CD4-positive, alpha-beta T cell treated with Interleukin-4 for 1 hour (primary cell): ENCODE measurements around the gene CPED1.
A peak's percentile ranks its signal among the peaks of the same experiment; 100 is the strongest.
"Not testable (repeated sequence)": the region's sequence is repeated elsewhere in the genome, so short reads cannot be mapped to it uniquely, and the experiment has no call there.

Source experiments
- DNase-seq, 2 donors: peaks; one replicate each; pipeline ENCODE4 v3.0.0-alpha.2; 2020 to 2022

CPED1 gene

DNA sequence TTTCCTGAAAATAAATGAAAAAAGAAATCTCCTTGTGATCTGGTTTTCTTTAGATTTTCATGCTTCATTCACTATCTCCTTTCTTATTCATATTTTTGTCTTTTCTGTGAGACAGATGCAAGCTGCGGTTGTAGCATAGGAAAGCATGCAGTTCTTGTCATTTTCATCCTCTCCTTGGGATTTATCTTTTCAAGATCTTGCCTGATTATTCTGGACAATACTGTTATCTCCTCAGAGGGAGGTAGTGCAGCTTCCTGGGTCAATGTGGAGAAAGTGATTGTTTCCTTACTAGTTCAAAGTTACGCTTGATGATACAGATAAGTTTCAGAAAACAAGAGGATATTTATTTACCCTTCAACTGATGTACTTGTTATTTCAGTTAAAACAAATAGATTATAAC, 114.6 kb downstream of the CPED1 start:
- DNase-seq, result no peak

- DNase-seq, result no peak
Observed at GRCh38 chr7:121103579-121103978, 115.1 kb downstream of the CPED1 start.

GRCh38 chr7:121105262-121105661, 116.8 kb downstream of the CPED1 start:
- DNase-seq, result no peak

DNA sequence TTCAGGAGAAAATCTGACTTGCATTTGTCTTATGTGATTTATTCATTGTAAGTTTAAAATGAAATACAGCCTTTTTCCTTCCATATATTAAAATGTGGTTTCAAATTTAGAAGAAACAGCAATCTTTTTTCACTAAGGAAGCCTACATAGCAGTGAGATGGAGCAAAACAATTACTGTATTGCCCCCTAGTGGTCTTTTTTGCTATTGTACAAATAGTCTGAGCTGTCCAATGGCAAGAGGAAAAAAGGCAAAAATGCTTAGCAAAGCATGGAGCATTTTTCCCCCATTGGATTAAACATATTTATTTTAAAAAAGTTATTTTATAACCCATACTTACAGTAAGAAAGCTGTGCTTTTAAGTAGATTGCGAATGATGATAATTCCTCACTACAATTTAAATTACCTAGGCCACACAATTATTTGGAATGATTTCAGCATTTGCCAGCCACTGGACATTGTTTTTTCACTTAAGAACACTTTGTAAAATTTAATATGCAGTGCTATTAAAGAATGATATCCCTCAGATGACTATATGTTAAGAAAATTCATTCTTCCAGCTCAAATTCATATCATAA, 119.5 kb downstream of the CPED1 start:
- DNase-seq, result peak in 1 of 2 donors; percentile 61

- DNase-seq, result no peak
Observed at GRCh38 chr7:121109145-121109544, 120.6 kb downstream of the CPED1 start.

- DNase-seq, result no peak
Observed at GRCh38 chr7:121113288-121113687, 124.8 kb downstream of the CPED1 start.

- DNase-seq, result no peak
Observed at GRCh38 chr7:121116396-121116795, 127.9 kb downstream of the CPED1 start.

DNA sequence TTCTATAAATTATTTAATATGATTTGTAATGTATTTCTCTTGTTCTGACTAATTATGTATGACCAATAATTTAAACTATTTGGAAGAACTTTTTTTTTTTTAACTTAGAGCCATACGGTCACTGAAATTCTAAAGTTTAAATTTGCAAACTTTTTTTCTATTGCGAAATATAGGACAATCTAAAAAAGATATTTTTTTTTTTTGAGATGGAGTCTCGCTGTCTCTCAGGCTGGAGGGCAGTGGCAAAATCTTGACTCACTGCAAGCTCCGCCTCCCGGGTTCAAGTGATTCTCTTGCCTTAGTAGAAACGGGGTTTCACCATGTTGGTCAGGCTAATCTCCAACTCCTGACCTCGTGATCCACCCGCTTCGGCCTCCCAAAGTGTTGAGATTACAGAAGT, 130.5 kb downstream of the CPED1 start:
- DNase-seq, result no peak

- DNase-seq, result no peak
Observed at GRCh38 chr7:121123032-121123431, 134.5 kb downstream of the CPED1 start.

DNA sequence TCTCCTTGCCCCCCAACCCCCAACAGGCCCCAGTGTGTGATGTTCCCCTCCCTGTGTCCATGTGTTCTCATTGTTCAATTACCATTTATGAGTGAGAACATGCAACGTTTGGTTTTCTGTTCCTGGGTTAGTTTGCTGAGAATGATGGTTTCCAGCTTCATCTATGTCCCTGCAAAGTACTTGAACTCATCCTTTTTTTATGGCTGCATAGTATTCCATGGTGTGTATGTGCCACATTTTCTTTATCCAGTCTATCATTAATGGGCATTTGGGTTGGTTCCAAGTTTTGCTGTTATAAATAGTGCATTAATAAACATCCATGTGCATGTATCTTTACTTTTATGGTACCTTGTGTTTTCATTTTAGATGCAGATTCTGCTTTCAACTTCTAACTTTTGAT, 136.9 kb downstream of the CPED1 start:
- not testable (repeated sequence) for DNase-seq

DNA sequence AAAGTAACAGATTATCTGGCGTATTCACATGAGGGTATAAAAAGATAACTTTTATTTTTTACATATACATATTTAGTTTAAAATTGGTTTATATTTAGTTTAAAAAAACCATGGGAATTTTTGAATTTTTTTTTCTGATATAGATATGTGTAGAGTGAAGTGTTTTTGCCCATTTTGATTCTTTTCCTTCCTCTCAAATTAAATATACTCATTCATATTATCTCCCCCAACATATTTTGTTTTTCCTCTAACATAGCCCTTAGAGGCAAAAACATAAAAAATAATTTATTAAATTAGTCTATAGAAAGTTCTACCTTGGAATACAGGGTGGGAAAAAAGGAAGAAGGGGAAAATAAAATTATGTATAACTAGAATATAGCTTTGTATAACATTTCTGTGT, 137.7 kb downstream of the CPED1 start:
- DNase-seq, result no peak

DNA sequence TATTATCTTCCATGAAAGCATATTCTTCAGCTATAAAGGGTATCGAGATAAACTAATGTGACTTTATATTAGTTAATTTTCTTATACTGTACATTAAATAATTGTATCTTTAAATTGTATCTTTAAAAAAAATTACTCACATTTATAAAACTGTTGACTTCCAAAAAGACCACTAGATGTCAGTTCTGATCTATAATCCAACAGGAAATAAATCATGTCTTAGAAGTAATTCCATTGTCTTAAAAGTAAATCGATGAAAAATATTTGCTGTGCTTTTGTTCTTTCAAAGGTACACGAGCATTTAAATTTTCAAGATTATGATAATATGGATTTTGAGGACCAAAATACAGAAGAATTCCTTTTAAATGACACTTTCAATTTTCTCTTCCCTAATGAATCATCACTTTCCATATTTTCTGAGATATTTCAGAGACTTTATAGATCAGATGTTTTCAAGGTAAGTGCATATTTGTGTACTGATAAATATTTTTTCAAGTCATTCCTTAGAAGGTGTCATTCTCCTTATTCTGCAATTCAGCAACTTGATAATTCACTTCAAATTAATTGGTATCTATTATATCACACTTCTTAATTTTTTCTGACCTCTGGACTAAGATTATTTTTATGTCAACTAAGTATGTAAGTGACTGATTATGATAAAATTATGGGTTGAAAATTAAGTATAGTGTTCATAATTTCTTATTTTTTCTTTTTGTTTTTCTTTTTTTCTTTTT, 138.5 kb downstream of the CPED1 start:
- no peak for DNase-seq

- DNase-seq, result no peak
Observed at GRCh38 chr7:121132940-121133339, 144.4 kb downstream of the CPED1 start.

- no peak for DNase-seq
Observed at GRCh38 chr7:121133444-121133843, 144.9 kb downstream of the CPED1 start.

DNA sequence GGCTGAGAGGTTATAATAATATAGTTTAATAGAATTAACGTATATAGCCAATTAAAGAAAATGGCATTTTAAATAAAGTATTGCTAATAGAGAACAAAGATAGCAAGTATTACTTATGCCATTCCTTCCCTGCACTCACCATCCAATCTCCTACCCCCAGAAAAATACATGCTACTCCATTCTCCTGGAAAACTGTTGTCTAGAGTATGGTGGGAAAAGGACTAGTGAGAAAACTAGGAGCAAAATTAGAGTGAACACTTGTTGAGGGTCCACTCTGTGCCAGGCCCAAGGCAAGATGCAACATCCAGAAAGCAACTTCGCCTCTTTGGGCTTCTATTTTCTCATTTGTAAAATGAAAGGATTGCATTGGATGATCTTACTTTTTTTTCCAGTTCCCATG, 149.1 kb downstream of the CPED1 start:
- no peak for DNase-seq

DNA sequence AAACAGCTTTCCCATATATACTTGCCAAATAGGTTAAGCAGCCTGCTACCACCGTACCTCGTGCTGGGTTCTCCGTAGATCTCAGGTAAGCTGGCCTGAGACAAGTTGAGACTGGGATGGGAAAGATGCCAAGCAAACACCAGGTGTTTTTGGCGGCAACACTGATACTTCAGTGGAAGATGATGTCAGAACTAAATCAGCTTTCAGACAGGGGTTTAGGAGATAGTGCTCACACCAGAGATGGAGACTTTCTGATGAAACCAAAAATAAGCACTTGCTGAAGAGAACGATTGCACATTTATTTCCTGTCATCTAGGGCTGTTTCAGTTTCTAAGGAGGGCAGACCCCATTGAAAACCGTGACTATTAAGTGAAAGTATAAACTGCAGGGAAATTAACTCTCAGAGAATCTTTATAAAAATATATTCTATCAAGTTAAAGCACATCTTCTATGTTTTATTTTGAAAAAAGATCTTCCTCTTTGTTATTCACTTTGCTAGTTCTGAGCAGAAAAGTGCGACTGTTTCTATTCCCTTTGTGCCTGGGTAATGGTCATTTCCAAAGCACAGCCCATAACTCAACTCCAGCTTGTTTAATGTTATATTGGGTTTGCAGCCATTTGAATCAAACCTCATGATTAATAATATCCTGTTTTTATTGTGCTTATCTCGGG, 149.9 kb downstream of the CPED1 start:
- peak in 1 of 2 donors; percentile 20 for DNase-seq

DNA sequence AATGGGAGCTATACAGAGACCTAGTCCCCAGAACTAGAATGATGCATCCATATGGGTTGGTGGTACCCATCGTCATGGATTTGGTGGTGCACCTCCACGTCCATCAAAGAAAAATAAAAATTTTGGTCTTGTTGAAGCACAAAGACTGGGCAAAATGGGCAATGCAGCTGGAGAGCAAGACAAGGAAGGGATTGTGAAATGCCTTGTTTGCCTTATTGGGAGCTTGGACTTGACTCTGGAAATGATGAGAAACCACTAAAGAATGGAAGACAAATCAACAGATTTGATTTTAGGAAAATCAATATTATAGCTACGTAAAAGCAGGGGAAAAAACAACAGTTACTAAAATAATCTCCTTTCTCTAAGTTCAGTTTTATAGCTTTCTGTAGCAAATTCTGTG, 150.9 kb downstream of the CPED1 start:
- DNase-seq, result no peak

GRCh38 chr7:121140790-121141189, 152.3 kb downstream of the CPED1 start:
- DNase-seq, result no peak

GRCh38 chr7:121151774-121152221, 163.3 kb downstream of the CPED1 start:
- no peak for DNase-seq

- no peak for DNase-seq
Observed at GRCh38 chr7:121153411-121153810, 164.9 kb downstream of the CPED1 start.

GRCh38 chr7:121153995-121154394, 165.5 kb downstream of the CPED1 start:
- no peak for DNase-seq

- DNase-seq, result no peak
Observed at GRCh38 chr7:121156825-121157224, 168.3 kb downstream of the CPED1 start.

GRCh38 chr7:121157341-121157751, 168.8 kb downstream of the CPED1 start:
- no peak for DNase-seq

DNA sequence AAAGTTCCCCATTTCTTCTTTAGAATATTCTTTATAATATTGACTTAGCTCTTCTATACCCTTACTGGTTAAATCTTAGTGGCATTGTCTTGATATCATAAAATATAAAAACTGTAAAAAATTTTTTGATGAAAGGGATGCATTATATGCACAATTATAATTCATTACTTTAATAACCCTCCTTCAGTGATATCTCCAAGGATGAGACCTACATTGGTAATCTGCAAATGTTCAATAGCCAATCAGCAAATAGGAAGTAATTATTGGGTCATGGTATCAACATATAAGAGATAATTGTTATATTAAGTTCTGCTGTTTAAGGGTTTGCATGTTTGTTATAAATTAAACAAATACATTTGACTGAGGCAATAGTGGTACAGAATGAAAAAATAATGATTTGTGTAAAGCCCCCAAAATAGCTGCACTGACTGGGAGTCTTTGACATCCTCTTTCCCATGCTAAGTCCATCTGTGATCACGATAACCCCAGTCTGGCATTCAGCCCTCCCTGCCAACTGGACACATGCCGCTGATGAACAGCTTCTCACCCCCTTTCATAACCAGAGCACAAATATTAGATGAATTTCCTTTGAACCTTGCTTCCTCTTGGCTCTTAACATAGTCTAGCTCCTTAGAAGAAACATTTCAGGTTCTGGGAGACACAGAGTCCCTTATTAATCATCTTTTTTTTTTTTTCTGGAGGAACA, 169.5 kb downstream of the CPED1 start:
- no peak for DNase-seq
